ENCODE results near the gene MGAT5.

- TF ChIP-seq CTCF (IDR thresholded peaks at IDR 0.05): no peak
- TF ChIP-seq POLR2A (IDR thresholded peaks at IDR 0.05): no peak
Observed at GRCh38 chr2:134271758-134272157, 17.9 kb downstream of the MGAT5 start.

Data from uterus (tissue), 2 donors.